GM12878 (cell line): ENCODE results near the gene CLEC16A. TPM values are rescaled to one million over a fixed set of nuclear protein-coding genes. Genes with fewer than 3 reads are reported as not detected.
A peak's percentile ranks its signal among the peaks of the same experiment; 100 is the strongest.

Experiments
- ATAC-seq: fragments of 200-7000 bp; cut with Tn5 transposase; 3 replicates; pipeline ENCODE4 v1.9.1; 2020; ENCODE audit warnings: mild to moderate bottlenecking, moderate library complexity
- BruUV-seq: library from RNA; stranded (reverse); fragments of 400-500 nt; replicated peaks from 2 replicates; lab custom pipeline; 2021; lab: Mats Ljungman, UMichigan
- CTCF ChIA-PET: fragments of 300-600 bp; sonication (Branson Sonifier 250); formaldehyde crosslinking; extraction: SDS; loops from one replicate; lab custom pipeline; 2021; ENCODE audit warnings: inconsistent platforms; lab: Yijun Ruan, JAX
- POLR2A ChIA-PET: fragments of 350-600 bp; formaldehyde crosslinking; extraction: SDS; loops from one replicate; lab custom pipeline; 2021; ENCODE audit warnings: inconsistent platforms; lab: Charles Lee
- RAD21 ChIA-PET: fragments of 300-600 bp; sonication (Branson Sonifier 250); formaldehyde crosslinking; loops from one replicate; lab custom pipeline; 2023; ENCODE audit warnings: antibody characterized with exemption; ENCODE audit not compliant: unreplicated experiment; lab: Charles Lee
- SMC1A ChIA-PET: fragments of 300-600 bp; sonication (Branson Sonifier 250); formaldehyde crosslinking; loops from one replicate; lab custom pipeline; 2023; ENCODE audit not compliant: unreplicated experiment, uncharacterized antibody; lab: Charles Lee
- DNase-seq: peaks from one replicate; pipeline ENCODE4 v3.0.0-alpha.2; 2011; ENCODE audit warnings: low read depth, low spot score
- FAIRE-seq: peaks from 3 replicates; lab custom pipeline; 2011; peaks lifted over from hg19 to GRCh38; lab: Jason Lieb, UNC
- H2AFZ ChIP-seq: 2 replicates; pipeline ENCODE4 v1.6.0; 2011; ENCODE audit warnings: low read depth, low read length, control low read depth; ENCODE audit not compliant: control insufficient read depth
- H3K27ac ChIP-seq: 2 replicates; pipeline ENCODE4 v1.5.1; 2011; ENCODE audit warnings: control low read depth; ENCODE audit not compliant: control insufficient read depth, insufficient read depth
- H3K27me3 ChIP-seq, 2 experiments: replicated peaks in 1 of 2; 2 replicates each; pipeline versions ENCODE4 v1.6.0 to v1.6.1; 2011; ENCODE audit warnings: low read length in 1 of 2; ENCODE audit not compliant: control insufficient read depth in 2 of 2, insufficient read depth in 2 of 2
- H3K36me3 ChIP-seq, 2 experiments: 2 replicates each; pipeline ENCODE4 v1.5.1; 2011; ENCODE audit warnings: low read length in 1 of 2; ENCODE audit not compliant: control insufficient read depth in 2 of 2, insufficient read depth in 2 of 2
- H3K4me1 ChIP-seq: 2 replicates; pipeline ENCODE4 v1.6.1; 2011; ENCODE audit warnings: mild to moderate bottlenecking, low read length, moderate library complexity, mixed read lengths; ENCODE audit not compliant: control insufficient read depth, insufficient read depth
- H3K4me2 ChIP-seq: 2 replicates; pipeline ENCODE4 v1.6.0; 2011; ENCODE audit warnings: control low read depth; ENCODE audit not compliant: control insufficient read depth, insufficient read depth
- H3K4me3 ChIP-seq: fragments of 200-600 bp; sonication (generic); 2 replicates; pipeline ENCODE4 v1.5.1; 2016
- H3K79me2 ChIP-seq: 2 replicates; pipeline ENCODE4 v1.6.0; 2011; ENCODE audit warnings: low read length; ENCODE audit not compliant: control insufficient read depth, insufficient read depth
- H3K9ac ChIP-seq: 2 replicates; pipeline ENCODE4 v1.8.0; 2011; ENCODE audit warnings: low read length, control low read depth, mixed read lengths; ENCODE audit not compliant: control insufficient read depth, insufficient read depth
- H3K9me3 ChIP-seq: replicated peaks from 3 replicates; pipeline ENCODE4 v1.5.1; 2011; ENCODE audit warnings: mild to moderate bottlenecking, low read length; ENCODE audit not compliant: control insufficient read depth, insufficient read depth
- H4K20me1 ChIP-seq: 2 replicates; pipeline ENCODE4 v1.6.0; 2011; ENCODE audit not compliant: control insufficient read depth, insufficient read depth
- BHLHE40 ChIP-seq, 2 experiments: fragments of 450-650 bp in 1 of 2; IDR thresholded peaks; 2 replicates each; pipeline ENCODE4 v1.6.1; 2011 to 2017; ENCODE audit warnings: low read depth in 2 of 2, borderline replicate concordance in 1 of 2, improper control_type of control experiment in 1 of 2, low read length in 1 of 2, mild to moderate bottlenecking in 1 of 2
- CBX5 ChIP-seq: sonication (generic); IDR thresholded peaks from 2 replicates; pipeline ENCODE4 v1.6.1; 2016; ENCODE audit warnings: low read depth, moderate library complexity, mild to moderate bottlenecking, inconsistent platforms
- CHD4 ChIP-seq: fragments of 200-600 bp; sonication (generic); IDR thresholded peaks from 2 replicates; pipeline ENCODE4 v1.6.1; 2016; ENCODE audit warnings: mild to moderate bottlenecking
- MXI1 ChIP-seq: fragments of 150-350 bp; IDR thresholded peaks from 2 replicates; pipeline ENCODE4 v1.6.1; 2011; ENCODE audit warnings: low read depth, mild to moderate bottlenecking, inconsistent platforms, low read length, improper control_type of control experiment
- YY1 ChIP-seq: IDR thresholded peaks from 2 replicates; pipeline ENCODE4 v1.6.1; 2011; ENCODE audit warnings: low read depth, mild to moderate bottlenecking, low read length
- ZNF24 ChIP-seq: fragments of 450-650 bp; IDR thresholded peaks from 2 replicates; pipeline ENCODE4 v1.6.1; 2017; ENCODE audit warnings: antibody characterized with exemption, mild to moderate bottlenecking
- WGBS: methylation state at CpG from one replicate; pipeline ENCODE4 v1.1.6; 2016; ENCODE audit warnings: low lambda C conversion rate; ENCODE audit not compliant: insufficient replicate concordance, insufficient coverage; ENCODE audit errors: missing lambda C conversion rate; 5-methylcytosine and 5-hydroxymethylcytosine counted together
- in situ Hi-C: fragments of 300-500 bp; cut with MboI; formaldehyde crosslinking; loops from 9 replicates; pipeline ENCODE4 v1.14.3; 2018; ENCODE audit warnings: mixed read lengths
- intact Hi-C: fragments of 100-400 bp; cut with micrococcal nuclease; formaldehyde crosslinking; loops from one replicate; pipeline ENCODE4 v1.14.2; 2022; ENCODE audit not compliant: unreplicated experiment
- polyA plus RNA-seq, 11 experiments: library from polyadenylated mRNA; depleted of rRNA in 4 of 11; unstranded in 6 of 11; stranded (reverse) in 5 of 11; fragments of >200 nt; fragmentation: Nextera tagmentation in 4 of 11; fragmentation: Illumina TruSeq in 1 of 11; extraction: Ambion mirVana in 4 of 11; extraction: Trizol in 1 of 11; gene quantifications; 1 replicate in 1 of 11; 2 replicates in 10 of 11; pipeline versions ENCODE4 v1.2.1 to v1.2.3, GENCODE V29; 2011 to 2016; ENCODE audit warnings: inconsistent platforms in 2 of 11, missing spikeins in 2 of 11, low read depth in 1 of 11
- total RNA-seq, 4 experiments: library from RNA; depleted of rRNA in 3 of 4; stranded (reverse); fragments of >200 nt in 3 of 4; fragmentation: Illumina TruSeq in 1 of 4; extraction: Trizol in 1 of 4; gene quantifications; 2 replicates each; pipeline versions ENCODE4 v1.2.1 to v1.2.3, GENCODE V29; 2013 to 2021
- TF ChIP-seq, protein P1 (sequence below): fragments of 450-650 bp; IDR thresholded peaks from 2 replicates; pipeline ENCODE4 v1.6.1; 2016; ENCODE audit warnings: mild to moderate bottlenecking
- TF ChIP-seq, protein P2 (sequence below): fragments of 450-650 bp; IDR thresholded peaks from 2 replicates; pipeline ENCODE4 v1.6.1; 2016; ENCODE audit warnings: mild to moderate bottlenecking

Gene CLEC16A
- total and polyA plus RNA-seq, 10 of the 15 experiments (the other 5 are each of a cell fraction or from before 2014, with no cell fraction given) = 1.5 to 28.8 (median 19.2) TPM

DNA sequence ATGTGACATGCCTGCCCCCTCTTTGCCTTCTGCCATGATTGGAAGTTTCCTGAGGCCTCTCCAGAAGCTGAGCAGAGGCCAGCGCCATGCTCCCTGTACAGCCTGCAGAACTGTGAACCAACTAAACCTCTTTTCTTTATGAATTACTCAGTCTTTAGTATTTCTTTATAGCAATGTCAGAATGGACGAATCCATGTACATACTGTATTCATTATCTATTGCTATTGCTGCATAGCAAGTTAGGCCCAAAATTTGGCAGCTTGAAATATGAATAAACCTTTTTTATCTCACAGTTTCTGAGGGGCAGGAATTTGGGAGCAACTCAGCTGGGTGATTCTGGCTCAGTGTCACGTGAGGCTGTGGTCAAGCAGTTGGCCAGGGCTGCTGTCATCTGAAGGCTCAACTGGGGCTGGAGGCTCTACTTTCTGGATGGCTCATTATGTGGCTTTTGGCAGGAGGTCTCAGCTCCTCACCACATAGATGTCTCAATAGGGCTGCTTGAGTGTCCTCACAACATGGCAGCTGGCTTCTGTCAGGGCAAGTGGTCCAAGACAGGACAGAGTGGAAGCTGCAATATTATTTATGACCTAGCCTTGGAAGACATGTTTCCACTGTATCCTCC, 271.7 kb downstream of the CLEC16A start:
- H3K79me2 ChIP-seq = no peaks in the 10 kb centered on the region
- no peak for ATAC-seq
- CTCF ChIA-PET = interaction anchor here (1.2 kb wide), 1 partner anchor 140 kb away, joined by 3 read pairs; no protein-coding TSS in a partner anchor

DNA sequence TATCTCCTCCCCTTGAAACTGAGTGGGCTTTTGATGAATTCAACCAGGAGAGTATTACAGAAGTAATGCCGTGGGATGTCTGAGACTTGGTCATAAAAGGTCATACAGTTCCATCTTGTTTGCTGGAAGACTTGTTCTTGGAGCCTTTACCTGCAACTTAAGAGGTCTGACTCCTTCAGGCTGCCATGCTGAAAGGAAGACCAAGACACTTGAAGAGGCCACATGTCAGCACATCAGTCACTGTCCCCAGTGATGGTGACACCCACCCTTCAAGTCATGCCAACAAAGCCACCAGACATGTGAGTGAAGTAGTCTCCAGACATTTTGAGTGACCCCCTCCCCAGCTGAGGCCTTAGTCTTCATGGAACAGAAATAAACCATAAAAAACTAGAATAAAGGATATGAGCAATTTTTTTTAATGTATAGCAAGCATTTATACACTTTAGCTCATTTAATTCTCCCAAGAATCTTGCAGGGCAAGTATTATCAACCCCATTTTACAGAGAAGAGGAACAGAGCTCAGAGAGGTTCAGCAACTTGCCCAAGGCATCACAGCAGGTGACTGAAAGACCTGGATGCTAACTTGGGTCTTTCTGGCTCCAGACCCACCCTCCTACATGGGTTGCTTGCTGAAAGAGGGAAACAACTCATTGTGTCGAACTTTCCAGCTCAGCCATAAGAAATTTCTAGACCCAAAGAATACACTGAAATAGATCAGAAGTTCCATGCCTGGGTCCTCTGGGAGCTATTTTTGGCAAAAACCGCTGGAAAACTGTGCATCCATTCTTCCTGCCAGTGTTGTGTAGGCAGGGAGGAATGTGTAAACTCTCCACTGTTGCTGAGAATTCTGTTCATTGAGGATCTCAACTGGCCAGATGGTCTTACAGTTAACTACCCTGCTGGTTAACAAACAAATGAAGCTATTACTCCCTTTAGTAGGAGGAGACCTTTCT, 273.6 kb downstream of the CLEC16A start:
- FAIRE-seq = peak; percentile 59

More for the DNA sequence above, 271.7 kb downstream of the CLEC16A start:
- peaks cover 11% of the 10 kb centered on the region for H3K4me1 ChIP-seq
- 64% methylated on average over 3 of the region's 3 CpGs for WGBS
- BruUV-seq = no TSS peak
- in situ Hi-C loops = no loop called here
- no peak overlapping the region for H3K4me3 ChIP-seq
- ChIA-PET SMC1A (interaction anchor here (1.0 kb wide), 1 partner anchor 10 kb away, joined by 4 read pairs; no protein-coding TSS in a partner anchor), POLR2A (no interaction called here), RAD21 (interaction anchor here (0.8 to 1.0 kb wide), 2 partner anchors 9 to 59 kb away, joined by 3 read pairs; no protein-coding TSS in a partner anchor)
- no peak for TF ChIP-seq CHD4
- TF ChIP-seq CBX5 = 0 out of 2 replicates have a peak, but pooled peaks have one; percentile 26
- TF ChIP-seq BHLHE40 (IDR thresholded peaks at IDR 0.05; ENCODE audit: borderline replicate concordance in 1 of 2, low read depth in 2 of 2, low read length in 1 of 2) = 0 out of 4 replicates have a peak, but pooled peaks of 1 of the 2 experiments have one; percentile 12
- H3K9ac ChIP-seq = no peak overlapping the region
- intact Hi-C loops = no loop called here
- no peak overlapping the region for H3K27ac ChIP-seq
- no peak for DNase-seq
- FAIRE-seq = no peak
- H3K4me2 ChIP-seq = no peak overlapping the region
- no peaks in the 10 kb centered on the region for H4K20me1 ChIP-seq
- no peak overlapping the region for H2AFZ ChIP-seq
- H3K9me3 ChIP-seq = peaks cover 12% of the 10 kb centered on the region
- H3K36me3 ChIP-seq = no peaks in the 10 kb centered on the region
- H3K27me3 ChIP-seq = no peaks in the 10 kb centered on the region

More for the DNA sequence above, 273.6 kb downstream of the CLEC16A start:
- TF ChIP-seq, protein P1, sequence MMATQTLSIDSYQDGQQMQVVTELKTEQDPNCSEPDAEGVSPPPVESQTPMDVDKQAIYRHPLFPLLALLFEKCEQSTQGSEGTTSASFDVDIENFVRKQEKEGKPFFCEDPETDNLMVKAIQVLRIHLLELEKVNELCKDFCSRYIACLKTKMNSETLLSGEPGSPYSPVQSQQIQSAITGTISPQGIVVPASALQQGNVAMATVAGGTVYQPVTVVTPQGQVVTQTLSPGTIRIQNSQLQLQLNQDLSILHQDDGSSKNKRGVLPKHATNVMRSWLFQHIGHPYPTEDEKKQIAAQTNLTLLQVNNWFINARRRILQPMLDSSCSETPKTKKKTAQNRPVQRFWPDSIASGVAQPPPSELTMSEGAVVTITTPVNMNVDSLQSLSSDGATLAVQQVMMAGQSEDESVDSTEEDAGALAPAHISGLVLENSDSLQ = peak; percentile 31; the same call in 1 of the 2 replicates
- TF ChIP-seq YY1 = peak; percentile 57; the same call in 1 of the 2 replicates
- no peak for TF ChIP-seq MXI1
- TF ChIP-seq ZNF24 = no peak
- TF ChIP-seq, protein P2, sequence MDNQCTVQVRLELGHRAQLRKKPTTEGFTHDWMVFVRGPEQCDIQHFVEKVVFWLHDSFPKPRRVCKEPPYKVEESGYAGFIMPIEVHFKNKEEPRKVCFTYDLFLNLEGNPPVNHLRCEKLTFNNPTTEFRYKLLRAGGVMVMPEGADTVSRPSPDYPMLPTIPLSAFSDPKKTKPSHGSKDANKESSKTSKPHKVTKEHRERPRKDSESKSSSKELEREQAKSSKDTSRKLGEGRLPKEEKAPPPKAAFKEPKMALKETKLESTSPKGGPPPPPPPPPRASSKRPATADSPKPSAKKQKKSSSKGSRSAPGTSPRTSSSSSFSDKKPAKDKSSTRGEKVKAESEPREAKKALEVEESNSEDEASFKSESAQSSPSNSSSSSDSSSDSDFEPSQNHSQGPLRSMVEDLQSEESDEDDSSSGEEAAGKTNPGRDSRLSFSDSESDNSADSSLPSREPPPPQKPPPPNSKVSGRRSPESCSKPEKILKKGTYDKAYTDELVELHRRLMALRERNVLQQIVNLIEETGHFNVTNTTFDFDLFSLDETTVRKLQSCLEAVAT = no peak
- no peak for TF ChIP-seq CBX5
- H3K9me3 ChIP-seq = peaks cover 12% of the 10 kb centered on the region
- no peaks in the 10 kb centered on the region for H3K79me2 ChIP-seq
- intact Hi-C loops (no loop called here), in situ Hi-C loops (no loop called here)
- no peak overlapping the region for H3K4me3 ChIP-seq
- ChIA-PET SMC1A (interaction anchor here (0.6 to 2.7 kb wide), 10 partner anchors 9 to 38 kb away, joined by 3 to 12 read pairs (median 3); partner anchors contain the start of gene SOCS1), RAD21 (interaction anchor here (0.6 to 2.0 kb wide), 3 partner anchors 9 to 111 kb away, joined by 3 to 8 read pairs (median 4); partner anchors contain the start of gene SOCS1), POLR2A (interaction anchor here (0.6 to 2.1 kb wide), 4 partner anchors 8 to 152 kb away, joined by 3 to 9 read pairs (median 4); no protein-coding TSS in a partner anchor), CTCF (interaction anchor here (0.8 to 1.7 kb wide), 8 partner anchors 10 to 314 kb away, joined by 3 to 7 read pairs (median 3); no protein-coding TSS in a partner anchor)
- H3K36me3 ChIP-seq = no peaks in the 10 kb centered on the region
- DNase-seq (no peak), ATAC-seq (no peak)
- no peak overlapping the region for H3K27ac ChIP-seq
- no peak overlapping the region for H3K4me2 ChIP-seq
- H3K9ac ChIP-seq = no peak overlapping the region
- no peaks in the 10 kb centered on the region for H4K20me1 ChIP-seq
- 95% methylated on average over 3 of the region's 3 CpGs for WGBS
- no peak overlapping the region for H2AFZ ChIP-seq
- no peaks in the 10 kb centered on the region for H3K27me3 ChIP-seq
- peaks cover 3% of the 10 kb centered on the region; the same call in 1 of the 2 replicates for H3K4me1 ChIP-seq
- no TSS peak for BruUV-seq
